Left lung (tissue), 10 donors: ENCODE measurements around the gene RET. TPM values are rescaled to one million over a fixed set of nuclear protein-coding genes. Genes with fewer than 3 reads are reported as not detected.

Experiments
- ATAC-seq: fragments of 200-7000 bp; cut with Tn5 transposase; one replicate; pipeline ENCODE4 v1.9.1; 2020; ENCODE audit warnings: moderate library complexity
- DNase-seq, 4 donors: peaks; one replicate each; pipeline ENCODE4 v3.0.0-alpha.2; 2013 to 2020
- H3K27ac ChIP-seq, 2 donors: fragments of 200-600 bp; sonication (generic) in 1 of 2; one replicate each; pipeline versions ENCODE4 v1.5.0 to v1.8.0; 2020 to 2021
- H3K27me3 ChIP-seq, 2 donors: fragments of 200-600 bp; sonication (generic) in 1 of 2; one replicate each; pipeline versions ENCODE4 v1.5.0 to v1.8.0; 2020 to 2021
- H3K36me3 ChIP-seq, 2 donors: fragments of 200-600 bp; sonication (generic) in 1 of 2; one replicate each; pipeline versions ENCODE4 v1.5.0 to v1.8.0; 2020 to 2021
- H3K4me1 ChIP-seq, 2 donors: fragments of 200-600 bp; one replicate each; pipeline ENCODE4 v1.8.0; 2021
- H3K4me3 ChIP-seq, 2 donors: fragments of 200-600 bp; sonication (generic) in 1 of 2; one replicate each; pipeline versions ENCODE4 v1.5.0 to v1.8.0; 2020 to 2021; ENCODE audit warnings: mild to moderate bottlenecking in 1 of 2
- H3K9me3 ChIP-seq, 2 donors: fragments of 200-600 bp; sonication (generic) in 1 of 2; one replicate each; pipeline versions ENCODE4 v1.5.0 to v1.8.0; 2020 to 2021
- CTCF ChIP-seq, 2 donors: fragments of 200-600 bp; sonication (generic) in 1 of 2; IDR thresholded peaks; one replicate each; pipeline versions ENCODE4 v1.5.0 to v1.8.0; 2021; ENCODE audit warnings: antibody characterized with exemption in 2 of 2
- intact Hi-C, 2 donors: fragments of 100-400 bp; cut with DNase I; formaldehyde crosslinking; loops; one replicate each; pipeline versions ENCODE4 v1.11.2 to v1.14.2; 2022
- polyA plus RNA-seq, 6 donors: library from polyadenylated mRNA; unstranded; fragments of 120-200 nt; gene quantifications; one replicate each; pipeline ENCODE4 v1.2.1, GENCODE V29; 2013; ENCODE audit not compliant: insufficient read length in 6 of 6
- total RNA-seq, 2 donors: library from RNA; stranded (reverse); fragmentation: NEBNext Ultra II Directional; extraction: Animal tissue kit (Norgen Biotek cat#: 25700); gene quantifications; one replicate each; pipeline ENCODE4 v1.2.1, GENCODE V29; 2021
- donor health status: DM: no; HTN: yes; CAD: no.
- donor health status: DM: no; HTN: no; CAD: no.

The RET gene
- total and polyA plus RNA-seq, 8 donors: 0.97 to 3.8 (median 2.0) TPM

- no peak for TF ChIP-seq CTCF (IDR thresholded peaks at IDR 0.05)
- no peak overlapping the region for H3K4me3 ChIP-seq
- intact Hi-C loops: no loop called here
These were observed 21.7 kb upstream of the RET start for GRCh38 chr10:43055217-43055616.

DNA sequence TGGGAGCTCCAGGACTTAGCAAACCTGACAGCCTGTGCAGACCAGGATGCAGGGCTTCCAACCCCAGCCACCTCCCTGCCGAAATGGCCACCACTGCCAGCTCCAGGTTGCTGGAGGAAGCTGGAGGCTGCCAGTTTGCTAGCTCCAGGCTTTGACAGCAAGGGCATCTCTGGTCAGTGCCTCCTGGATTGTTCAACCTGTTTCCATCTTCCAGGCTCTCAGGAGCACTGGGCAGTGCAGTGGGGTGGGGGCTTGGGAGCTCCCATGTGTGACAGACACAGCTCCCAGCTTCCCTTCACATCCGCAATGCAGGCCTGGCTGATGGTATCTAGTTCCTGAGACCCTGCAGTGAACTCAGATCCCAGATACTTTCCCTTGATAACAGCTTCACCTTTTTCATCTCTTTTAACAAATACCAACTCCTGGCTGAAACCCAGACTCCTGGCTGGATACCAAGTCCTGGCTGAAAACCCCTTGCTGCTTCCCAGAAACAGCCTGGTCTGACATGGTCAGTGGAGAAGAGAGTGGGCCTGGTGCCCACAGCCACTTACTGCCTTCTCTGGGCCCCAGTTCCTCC lies 20.8 kb upstream of the RET start:
- ATAC-seq: no peak
- Histone ChIP-seq H3K4me3 (no peak overlapping the region), H3K9me3 (no peaks in the 10 kb centered on the region), H3K27ac (no peak overlapping the region), H3K4me1 (no peaks in the 10 kb centered on the region), H3K27me3 (peaks cover 0 to 25% of the 10 kb centered on the region in 2 donors), H3K36me3 (no peaks in the 10 kb centered on the region)
- peak in 2 of 4 donors; percentile 19 to 29 for DNase-seq
- intact Hi-C loops: no loop called here
- TF ChIP-seq CTCF (IDR thresholded peaks at IDR 0.05): no peak

More at GRCh38 chr10:43055217-43055616, 21.7 kb upstream of the RET start:
- Histone ChIP-seq H3K27me3 (peaks cover 0 to 26% of the 10 kb centered on the region in 2 donors), H3K4me1 (no peaks in the 10 kb centered on the region), H3K9me3 (no peaks in the 10 kb centered on the region), H3K27ac (no peak overlapping the region), H3K36me3 (no peaks in the 10 kb centered on the region)
- ATAC-seq: no peak
- DNase-seq: peak in 1 of 4 donors; percentile 8

GRCh38 chr10:43056568-43057011 lies 20.3 kb upstream of the RET start:
- H3K36me3 ChIP-seq: no peaks in the 10 kb centered on the region
- TF ChIP-seq CTCF (IDR thresholded peaks at IDR 0.05): no peak
- no peaks in the 10 kb centered on the region for H3K9me3 ChIP-seq
- ATAC-seq (no peak), DNase-seq (peak in 2 of 4 donors; percentile 22 to 39)
- no peak overlapping the region for H3K4me3 ChIP-seq
- no peaks in the 10 kb centered on the region for H3K4me1 ChIP-seq
- H3K27me3 ChIP-seq: peaks cover 0 to 21% of the 10 kb centered on the region in 2 donors
- no peak overlapping the region for H3K27ac ChIP-seq
- intact Hi-C loops: no loop called here

DNA sequence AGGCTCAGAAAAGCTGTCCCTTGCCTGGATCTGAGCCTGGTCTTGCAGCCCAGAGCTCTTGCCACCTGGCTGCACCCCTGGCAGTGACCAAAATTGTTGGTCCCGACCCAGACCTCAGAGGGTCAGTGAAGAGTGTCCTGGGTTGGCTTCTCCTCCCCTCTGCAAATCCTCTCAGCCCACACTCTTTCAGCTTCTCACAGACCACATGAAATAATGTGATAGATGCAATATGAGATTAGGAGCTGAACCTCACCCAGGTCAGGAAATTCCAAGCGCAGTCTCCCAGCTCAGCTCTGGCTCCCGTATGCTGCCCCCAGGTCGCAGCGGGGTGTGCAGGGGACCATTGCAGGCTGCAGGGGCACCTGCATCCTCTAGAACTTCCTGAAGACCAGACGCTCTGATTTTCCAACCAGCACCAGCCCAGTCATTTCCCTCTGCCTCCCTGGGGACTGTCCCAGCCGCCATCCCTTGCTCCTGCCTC lies 19.6 kb upstream of the RET start:
- Histone ChIP-seq H3K36me3 (no peaks in the 10 kb centered on the region), H3K27ac (no peak overlapping the region), H3K4me3 (no peak overlapping the region), H3K9me3 (no peaks in the 10 kb centered on the region), H3K27me3 (peaks cover 0 to 21% of the 10 kb centered on the region in 2 donors), H3K4me1 (no peaks in the 10 kb centered on the region)
- intact Hi-C loops: no loop called here
- DNase-seq (peak in 2 of 4 donors; percentile 22 to 30), ATAC-seq (no peak)
- TF ChIP-seq CTCF (IDR thresholded peaks at IDR 0.05): no peak

DNA sequence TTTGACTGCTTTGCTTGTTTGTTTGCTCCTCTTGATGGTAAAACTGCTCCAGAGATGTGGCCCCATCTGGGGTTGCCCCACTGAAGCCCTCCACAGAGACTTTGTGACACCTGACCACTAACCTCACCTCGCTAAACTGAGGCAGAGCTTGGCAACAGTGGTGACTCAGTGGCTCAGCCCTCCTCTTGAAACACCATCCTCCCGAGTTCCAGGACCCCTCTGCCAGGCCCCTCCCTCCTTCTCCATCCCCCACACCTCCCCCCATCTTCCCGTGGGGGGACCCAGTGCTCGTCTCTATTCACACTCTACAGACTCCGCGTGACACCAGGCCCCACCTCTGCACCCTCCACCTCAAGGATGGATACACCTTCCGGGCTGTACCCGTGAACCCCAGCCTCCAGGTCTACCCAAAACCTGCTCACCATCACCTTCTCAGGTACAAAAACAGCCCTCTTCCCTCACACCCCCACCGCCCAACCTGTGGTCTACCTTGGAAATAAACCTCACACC lies 19.0 kb upstream of the RET start:
- DNase-seq (peak in 1 of 4 donors; percentile 22), ATAC-seq (no peak)
- H3K36me3 ChIP-seq: no peaks in the 10 kb centered on the region
- TF ChIP-seq CTCF (IDR thresholded peaks at IDR 0.05): no peak
- no peaks in the 10 kb centered on the region for H3K4me1 ChIP-seq
- H3K27me3 ChIP-seq: peaks cover 0 to 21% of the 10 kb centered on the region in 2 donors
- no peak overlapping the region for H3K27ac ChIP-seq
- H3K9me3 ChIP-seq: no peaks in the 10 kb centered on the region
- intact Hi-C loops: no loop called here
- no peak overlapping the region for H3K4me3 ChIP-seq
